H1 (cell line): Measurements from ENCODE around the gene FLCN. TPM values are rescaled to one million over a fixed set of nuclear protein-coding genes. Genes with fewer than 3 reads are reported as not detected.

Experiments
- CTCF ChIA-PET: fragments of 300-600 bp; sonication (Branson Sonifier 250); formaldehyde crosslinking; loops from one replicate; lab custom pipeline; 2021; ENCODE audit not compliant: partially characterized antibody; lab: Charles Lee
- POLR2A ChIA-PET: fragments of 300-600 bp; sonication (Branson Sonifier 250); formaldehyde crosslinking; loops from one replicate; lab custom pipeline; 2021; ENCODE audit warnings: inconsistent platforms; ENCODE audit not compliant: partially characterized antibody; lab: Charles Lee
- DNase-seq, 2 experiments: peaks; one replicate each; pipeline versions ENCODE4 v3.0.0 to v3.0.0-alpha.2; 2010 to 2022; ENCODE audit warnings: low spot score in 2 of 2, low read depth in 1 of 2, mixed read lengths in 1 of 2
- FAIRE-seq: peaks from 2 replicates; lab custom pipeline; 2011; peaks lifted over from hg19 to GRCh38; lab: Jason Lieb, UNC
- H2AFZ ChIP-seq: 2 replicates; pipeline ENCODE4 v1.8.1; 2012; ENCODE audit warnings: low read length, inconsistent platforms
- H2AK5ac ChIP-seq: 2 replicates; pipeline ENCODE4 v1.6.1; 2013; ENCODE audit warnings: low read depth, low read length
- H2BK120ac ChIP-seq: replicated peaks from 2 replicates; pipeline ENCODE3; 2013; ENCODE audit warnings: low read depth, low read length, inconsistent platforms
- H2BK12ac ChIP-seq: 2 replicates; pipeline ENCODE4 v1.6.1; 2013; ENCODE audit warnings: low read depth, low read length
- H2BK15ac ChIP-seq: 2 replicates; pipeline ENCODE4 v1.6.1; 2013; ENCODE audit warnings: low read length
- H2BK20ac ChIP-seq: 2 replicates; pipeline ENCODE4 v1.6.1; 2013; ENCODE audit warnings: low read length
- H2BK5ac ChIP-seq: 2 replicates; pipeline ENCODE4 v1.6.1; 2013; ENCODE audit warnings: low read depth, low read length
- H3K14ac ChIP-seq: 2 replicates; pipeline ENCODE4 v1.6.1; 2013; ENCODE audit warnings: inconsistent platforms; ENCODE audit not compliant: insufficient read length
- H3K18ac ChIP-seq: 2 replicates; pipeline ENCODE4 v1.6.1; 2013; ENCODE audit warnings: low read length; ENCODE audit errors: extremely low read depth
- H3K23ac ChIP-seq: 2 replicates; pipeline ENCODE4 v1.6.1; 2013; ENCODE audit warnings: inconsistent platforms; ENCODE audit not compliant: insufficient read length
- H3K23me2 ChIP-seq: 2 replicates; pipeline ENCODE4 v1.6.1; 2013; ENCODE audit warnings: low read depth, low read length
- H3K27ac ChIP-seq: 2 replicates; pipeline ENCODE4 v1.6.1; 2011; ENCODE audit warnings: low read depth, low read length, inconsistent platforms
- H3K27me3 ChIP-seq, 4 experiments: replicated peaks in 1 of 4; 1 replicate in 1 of 4; 2 replicates in 3 of 4; pipeline versions ENCODE4 v1.6.1 to v1.8.1; 2011 to 2013; ENCODE audit warnings: low read length in 3 of 4, mild to moderate bottlenecking in 3 of 4, inconsistent platforms in 2 of 4, mixed read lengths in 2 of 4, moderate library complexity in 1 of 4; ENCODE audit not compliant: control insufficient read depth in 3 of 4, insufficient read depth in 3 of 4; ENCODE audit errors: extremely low read depth in 1 of 4
- H3K36me3 ChIP-seq, 4 experiments: 2 replicates each; pipeline versions ENCODE4 v1.6.1 to v1.8.1; 2011 to 2013; ENCODE audit warnings: mild to moderate bottlenecking in 4 of 4, low read length in 3 of 4, moderate library complexity in 2 of 4, control low read depth in 1 of 4, inconsistent platforms in 1 of 4; ENCODE audit not compliant: insufficient read depth in 4 of 4, control insufficient read depth in 2 of 4
- H3K4ac ChIP-seq: replicated peaks from 2 replicates; pipeline ENCODE3; 2013; ENCODE audit warnings: low read length, low read depth, mixed read lengths, inconsistent platforms; ENCODE audit not compliant: insufficient read length
- H3K4me1 ChIP-seq, 4 experiments: replicated peaks in 1 of 4; 1 replicate in 1 of 4; 2 replicates in 3 of 4; pipeline versions ENCODE4 v1.6.1 to v1.8.1; 2011 to 2013; ENCODE audit warnings: low read length in 3 of 4, inconsistent platforms in 2 of 4, mixed read lengths in 1 of 4; ENCODE audit not compliant: insufficient read depth in 4 of 4, control insufficient read depth in 3 of 4
- H3K4me2 ChIP-seq, 2 experiments: 2 replicates each; pipeline versions ENCODE4 v1.6.1 to v1.8.1; 2011 to 2013; ENCODE audit warnings: low read depth in 2 of 2, low read length in 2 of 2, control low read depth in 1 of 2, inconsistent platforms in 1 of 2, mild to moderate bottlenecking in 1 of 2; ENCODE audit not compliant: insufficient read depth in 1 of 2
- H3K4me3 ChIP-seq, 4 experiments: fragments of 200-600, 300-600 bp in 1 of 4; sonication (generic), shearing (Covaris generic), sonication (Bioruptor Twin) in 1 of 4; 2 replicates each; pipeline versions ENCODE4 v1.5.1 to v1.8.1; 2011 to 2016; ENCODE audit warnings: low read length in 4 of 4, low read depth in 3 of 4, control low read depth in 2 of 4, inconsistent platforms in 2 of 4, mild to moderate bottlenecking in 2 of 4, mixed read lengths in 1 of 4, moderate library complexity in 1 of 4; ENCODE audit not compliant: insufficient read depth in 2 of 4; ENCODE audit errors: extremely low read depth in 1 of 4
- H3K56ac ChIP-seq: replicated peaks from 2 replicates; pipeline ENCODE3; 2013; ENCODE audit warnings: low read depth, mild to moderate bottlenecking, mixed read lengths, low read length, inconsistent platforms; ENCODE audit not compliant: insufficient read length
- H3K79me1 ChIP-seq: 2 replicates; pipeline ENCODE4 v1.6.1; 2013; ENCODE audit warnings: low read depth, low read length, control low read depth
- H3K79me2 ChIP-seq, 2 experiments: 2 replicates each; pipeline versions ENCODE4 v1.6.1 to v1.8.1; 2012 to 2013; ENCODE audit warnings: low read length in 2 of 2, mild to moderate bottlenecking in 2 of 2, inconsistent platforms in 1 of 2; ENCODE audit not compliant: insufficient read depth in 2 of 2, control insufficient read depth in 1 of 2
- H3K9ac ChIP-seq, 4 experiments: replicated peaks in 1 of 4; 1 replicate in 1 of 4; 2 replicates in 3 of 4; pipeline versions ENCODE4 v1.6.1 to v1.8.1; 2011 to 2013; ENCODE audit warnings: low read depth in 3 of 4, low read length in 3 of 4, control low read depth in 2 of 4, mild to moderate bottlenecking in 2 of 4, moderate library complexity in 2 of 4, inconsistent platforms in 1 of 4; ENCODE audit errors: extremely low read depth in 1 of 4
- H3K9me3 ChIP-seq, 2 experiments: 2 replicates each; pipeline versions ENCODE4 v1.6.1 to v1.8.1; 2012 to 2013; ENCODE audit warnings: mild to moderate bottlenecking in 2 of 2, moderate library complexity in 2 of 2, control low read depth in 1 of 2, inconsistent platforms in 1 of 2, low read depth in 1 of 2, low read length in 1 of 2, mixed read lengths in 1 of 2; ENCODE audit not compliant: insufficient read depth in 2 of 2
- H4K20me1 ChIP-seq, 2 experiments: replicated peaks in 1 of 2; 2 replicates each; pipeline versions ENCODE3 to v1.8.1; 2011 to 2013; ENCODE audit warnings: inconsistent platforms in 2 of 2, low read length in 2 of 2, mild to moderate bottlenecking in 1 of 2; ENCODE audit not compliant: insufficient read depth in 2 of 2, control insufficient read depth in 1 of 2
- H4K5ac ChIP-seq: 2 replicates; pipeline ENCODE4 v1.6.1; 2013; ENCODE audit warnings: low read length, low read depth, mixed read lengths, inconsistent platforms; ENCODE audit not compliant: insufficient read length
- H4K8ac ChIP-seq: 2 replicates; pipeline ENCODE4 v1.8.0; 2013; ENCODE audit warnings: mild to moderate bottlenecking, moderate library complexity, low read length, inconsistent platforms; ENCODE audit not compliant: insufficient read depth; ENCODE audit errors: extremely low read depth
- H4K91ac ChIP-seq: replicated peaks from 2 replicates; pipeline ENCODE3; 2013; ENCODE audit warnings: low read length, mixed read lengths, inconsistent platforms; ENCODE audit not compliant: insufficient read length
- HDAC6 ChIP-seq: IDR thresholded peaks from one replicate; pipeline ENCODE4 v1.7.1; 2012; ENCODE audit warnings: low read depth, mild to moderate bottlenecking, inconsistent platforms, low read length, moderate library complexity
- RFX5 ChIP-seq: IDR thresholded peaks from 2 replicates; pipeline ENCODE4 v1.6.1; 2011; ENCODE audit warnings: low read depth, low read length, improper control_type of control experiment, borderline replicate concordance
- WGBS, 2 experiments: shearing (Covaris generic) in 1 of 2; methylation state at CpG; one replicate each; pipeline versions ENCODE4 v1.1.6 to v1.1.7; 2013 to 2015; ENCODE audit warnings: low lambda C conversion rate in 2 of 2, mixed read lengths in 2 of 2, inconsistent platforms in 1 of 2, low coverage in 1 of 2, missing lambda C conversion rate in 1 of 2; ENCODE audit not compliant: insufficient replicate concordance in 2 of 2, insufficient coverage in 1 of 2, insufficient read length in 1 of 2; ENCODE audit errors: extremely low coverage in 1 of 2, missing lambda C conversion rate in 1 of 2; 5-methylcytosine and 5-hydroxymethylcytosine counted together
- polyA plus RNA-seq, 7 experiments: library from polyadenylated mRNA; depleted of rRNA in 3 of 7; stranded (reverse) in 5 of 7; unstranded in 2 of 7; fragments of >200 nt in 5 of 7; fragments of 200-250 nt in 2 of 7; gene quantifications; 1 replicate in 5 of 7; 2 replicates in 1 of 7; 4 replicates in 1 of 7; pipeline versions ENCODE4 v1.2.1 to v1.2.3, GENCODE V29; 2011 to 2013; ENCODE audit warnings: missing spikeins in 2 of 7, mixed read lengths in 2 of 7
- total RNA-seq: library from RNA; stranded (reverse); fragmentation: NEBNext Ultra II Directional; extraction: Animal tissue kit (Norgen Biotek cat#: 25700); gene quantifications from 2 replicates; pipeline ENCODE4 v1.2.1, GENCODE V29; 2021

The FLCN gene
- total and polyA plus RNA-seq, 2 of the 8 experiments (the other 6 are each of a cell fraction or from before 2014, with no cell fraction given) = 15.6 to 34.6 TPM

DNA sequence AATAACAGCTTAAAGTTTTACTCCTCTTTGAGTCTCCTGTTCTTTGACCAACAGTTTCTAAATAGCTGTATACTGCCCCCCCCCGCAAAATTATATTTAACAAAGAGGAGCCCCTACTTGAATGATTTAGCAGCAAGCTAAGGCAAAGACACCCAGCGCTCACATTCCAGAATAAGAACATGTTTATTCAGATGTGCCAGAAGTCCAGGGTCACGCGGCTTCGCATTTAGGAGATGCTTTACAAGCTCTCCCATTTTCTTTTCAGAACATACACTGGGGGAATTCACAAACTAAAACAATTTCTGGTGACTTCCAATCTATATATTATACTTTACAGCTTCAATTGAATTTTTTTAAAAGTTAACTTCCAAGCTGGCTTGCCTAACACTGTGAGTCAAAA, 36.1 kb downstream of the FLCN start:
- Histone ChIP-seq H4K91ac (no peak overlapping the region), H3K27me3 (no peaks in the 10 kb centered on the region), H2AK5ac (no peak overlapping the region), H3K9ac (no peak overlapping the region), H3K27ac (no peak overlapping the region), H3K18ac (no peak overlapping the region), H3K4ac (no peak overlapping the region), H3K79me1 (no peaks in the 10 kb centered on the region), H3K23ac (no peak overlapping the region), H3K23me2 (no peaks in the 10 kb centered on the region), H3K4me2 (no peak overlapping the region), H2BK12ac (no peak overlapping the region), H2BK20ac (no peak overlapping the region), H3K36me3 (no peaks in the 10 kb centered on the region), H3K9me3 (no peaks in the 10 kb centered on the region), H3K4me1 (no peaks in the 10 kb centered on the region; a peak in 1 of 7 replicates), H4K5ac (no peak overlapping the region), H3K56ac (no peak overlapping the region), H2BK120ac (no peak overlapping the region), H4K20me1 (no peaks in the 10 kb centered on the region), H2BK15ac (no peak overlapping the region), H2BK5ac (no peak overlapping the region), H4K8ac (no peak overlapping the region), H3K4me3 (no peak overlapping the region), H3K14ac (no peak overlapping the region), H2AFZ (no peak overlapping the region), H3K79me2 (no peaks in the 10 kb centered on the region)
- 92% methylated on average over 5 of the region's 5 CpGs; no CpG with 5 or more reads in 1 of the 2 experiments for WGBS, 2 experiments
- TF ChIP-seq HDAC6 (no peak), RFX5 (no peak)
- no peak for FAIRE-seq
- DNase-seq = no peak
- ChIA-PET CTCF (interaction anchor here (0.8 to 1.3 kb wide), 4 partner anchors 13 to 200 kb away, joined by 3 to 5 read pairs (median 3); no protein-coding TSS in a partner anchor), POLR2A (interaction anchor here (1.2 to 1.3 kb wide), 3 partner anchors 12 to 123 kb away, joined by 3 to 5 read pairs (median 4); no protein-coding TSS in a partner anchor)
